ENCODE measurements around the gene CBY3.
A peak's percentile ranks its signal among the peaks of the same experiment; 100 is the strongest.
"Not testable (repeated sequence)": the region's sequence is repeated elsewhere in the genome, so short reads cannot be mapped to it uniquely, and the experiment has no call there.

CBY3 gene

GRCh38 chr5:179680780-179681401, at the start of gene CBY3:
Gene CBY3, minus strand, starts transcription at chr5:179681034. Its CDS starts 116 bp downstream, at chr5:179680918.
- no peak for DNase-seq (ENCODE audit: low spot score)

GRCh38 chr5:179730356-179730755, 49.5 kb upstream of the CBY3 start:
- DNase-seq (ENCODE audit: low spot score): no peak

DNA sequence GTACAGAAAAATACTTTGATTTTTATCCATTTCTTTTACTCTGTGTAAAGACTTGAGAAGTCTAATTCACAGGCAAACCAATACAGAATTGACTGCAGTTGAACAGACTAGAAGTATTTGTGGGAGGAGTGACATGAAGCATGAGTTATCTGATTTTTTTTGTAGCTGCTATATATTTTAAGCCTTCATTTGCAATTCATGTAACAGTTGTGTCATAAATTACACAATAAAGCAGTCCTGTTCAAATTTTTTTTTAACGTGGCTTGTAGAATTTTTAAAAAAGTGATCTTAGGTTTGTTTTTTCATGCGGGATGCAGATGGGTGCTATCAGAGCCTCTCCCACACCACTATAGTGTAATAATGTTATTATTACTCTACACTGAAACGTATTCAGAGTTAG, 48.9 kb upstream of the CBY3 start:
- DNase-seq (ENCODE audit: low spot score): no peak

GRCh38 chr5:179729303-179729702, 48.5 kb upstream of the CBY3 start:
- DNase-seq (ENCODE audit: low spot score): no peak

- no peak for DNase-seq (ENCODE audit: low spot score)
Measured at GRCh38 chr5:179727106-179727505, 46.3 kb upstream of the CBY3 start.

DNA sequence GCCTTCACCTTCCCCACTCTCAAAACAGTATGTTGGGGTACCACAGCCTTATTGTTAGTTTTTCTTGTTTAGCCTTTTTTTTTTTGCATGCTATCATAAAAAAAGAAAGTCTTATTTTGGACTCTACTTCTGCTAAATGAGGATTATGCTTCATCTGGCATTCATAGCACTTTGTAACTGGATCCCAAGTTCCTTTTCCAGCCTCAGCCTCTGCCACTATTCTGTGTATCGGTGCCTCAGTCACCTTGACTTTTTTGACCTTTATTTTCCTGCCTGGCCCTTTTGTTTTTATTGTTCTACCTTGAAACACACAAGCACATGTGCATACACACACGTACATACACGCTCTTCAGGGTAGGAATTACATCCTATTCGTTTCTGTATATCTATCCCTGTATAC, 43.3 kb upstream of the CBY3 start:
- DNase-seq (ENCODE audit: low spot score): no peak

DNA sequence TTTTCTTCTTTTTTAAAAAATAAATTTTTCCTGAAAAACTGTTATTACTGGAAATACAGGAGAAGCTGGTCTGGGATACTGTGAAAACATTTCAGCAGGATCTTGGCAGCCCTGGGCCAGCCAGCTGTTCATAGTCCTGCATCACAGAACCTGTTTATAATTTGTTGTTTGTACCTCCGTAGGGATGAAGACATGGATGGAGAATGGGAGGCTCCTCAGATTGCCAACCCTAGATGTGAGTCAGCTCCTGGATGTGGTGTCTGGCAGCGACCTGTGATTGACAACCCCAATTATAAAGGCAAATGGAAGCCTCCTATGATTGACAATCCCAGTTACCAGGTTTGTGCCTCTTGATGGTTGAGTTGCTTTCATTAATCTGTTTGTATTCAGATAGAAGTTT, 39.4 kb upstream of the CBY3 start:
- no peak for DNase-seq (ENCODE audit: low spot score)

DNA sequence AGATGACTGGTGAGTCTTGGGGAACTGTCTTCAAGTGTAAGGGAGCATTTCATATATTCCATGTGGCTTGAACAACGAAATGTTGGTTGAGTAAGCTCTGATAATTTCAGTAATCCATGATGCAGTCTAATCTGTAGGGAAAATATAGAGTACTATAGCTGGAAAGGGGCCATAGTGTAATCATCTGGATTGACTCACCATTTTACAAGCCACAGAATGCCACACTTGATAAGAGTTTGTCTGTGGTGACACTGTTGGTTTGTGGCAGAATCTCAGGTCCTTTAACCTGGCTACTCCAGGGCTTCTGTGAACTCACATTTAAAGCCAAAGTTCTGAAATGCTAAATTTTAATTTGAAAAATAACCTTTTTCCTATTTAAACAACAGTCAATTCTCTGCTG, 35.5 kb upstream of the CBY3 start:
- DNase-seq (ENCODE audit: low spot score): no peak

GRCh38 chr5:179700401-179700918, 19.6 kb upstream of the CBY3 start:
- DNase-seq (ENCODE audit: low spot score): no peak

GRCh38 chr5:179699616-179700237, 18.9 kb upstream of the CBY3 start:
- peak; percentile 78 for DNase-seq (ENCODE audit: low spot score)

DNA sequence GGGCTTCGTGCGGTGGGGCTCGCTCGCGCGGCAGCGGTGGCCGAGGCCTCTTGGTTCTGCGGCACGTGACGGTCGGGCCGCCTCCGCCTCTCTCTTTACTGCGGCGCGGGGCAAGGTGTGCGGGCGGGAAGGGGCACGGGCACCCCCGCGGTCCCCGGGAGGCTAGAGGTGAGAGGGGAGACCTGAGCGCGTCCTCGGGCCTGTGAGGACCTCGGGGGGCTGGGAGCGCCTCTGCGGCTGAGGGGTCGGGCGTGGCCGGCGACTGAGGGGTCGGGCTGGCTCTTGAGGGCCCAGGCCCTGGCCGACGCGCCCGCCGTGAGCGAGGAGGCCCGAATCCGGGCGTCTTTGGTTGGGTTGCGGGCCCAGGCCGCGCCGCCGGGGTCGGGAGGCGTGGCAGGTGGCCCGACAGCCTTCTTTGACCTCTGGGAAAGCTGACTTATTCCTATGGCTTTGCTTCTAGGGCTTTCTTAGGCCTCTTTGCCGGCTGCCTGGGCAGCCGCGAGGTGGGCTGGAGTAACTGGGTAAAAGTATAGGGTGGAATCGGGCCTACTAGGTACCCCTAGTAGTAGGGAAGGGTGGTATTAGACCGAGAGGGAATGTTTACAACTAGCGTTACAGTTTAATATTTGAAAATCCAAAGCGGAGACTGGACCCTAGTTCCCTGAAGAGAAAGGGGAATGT, 18.2 kb upstream of the CBY3 start, which contains the start of gene CANX:
Gene CANX, plus strand, starts transcription at position 33 of the 681 bp plus-strand sequence. CDS start 6,715 bp downstream, outside the sequence.
- no peak for DNase-seq (ENCODE audit: low spot score)

DNA sequence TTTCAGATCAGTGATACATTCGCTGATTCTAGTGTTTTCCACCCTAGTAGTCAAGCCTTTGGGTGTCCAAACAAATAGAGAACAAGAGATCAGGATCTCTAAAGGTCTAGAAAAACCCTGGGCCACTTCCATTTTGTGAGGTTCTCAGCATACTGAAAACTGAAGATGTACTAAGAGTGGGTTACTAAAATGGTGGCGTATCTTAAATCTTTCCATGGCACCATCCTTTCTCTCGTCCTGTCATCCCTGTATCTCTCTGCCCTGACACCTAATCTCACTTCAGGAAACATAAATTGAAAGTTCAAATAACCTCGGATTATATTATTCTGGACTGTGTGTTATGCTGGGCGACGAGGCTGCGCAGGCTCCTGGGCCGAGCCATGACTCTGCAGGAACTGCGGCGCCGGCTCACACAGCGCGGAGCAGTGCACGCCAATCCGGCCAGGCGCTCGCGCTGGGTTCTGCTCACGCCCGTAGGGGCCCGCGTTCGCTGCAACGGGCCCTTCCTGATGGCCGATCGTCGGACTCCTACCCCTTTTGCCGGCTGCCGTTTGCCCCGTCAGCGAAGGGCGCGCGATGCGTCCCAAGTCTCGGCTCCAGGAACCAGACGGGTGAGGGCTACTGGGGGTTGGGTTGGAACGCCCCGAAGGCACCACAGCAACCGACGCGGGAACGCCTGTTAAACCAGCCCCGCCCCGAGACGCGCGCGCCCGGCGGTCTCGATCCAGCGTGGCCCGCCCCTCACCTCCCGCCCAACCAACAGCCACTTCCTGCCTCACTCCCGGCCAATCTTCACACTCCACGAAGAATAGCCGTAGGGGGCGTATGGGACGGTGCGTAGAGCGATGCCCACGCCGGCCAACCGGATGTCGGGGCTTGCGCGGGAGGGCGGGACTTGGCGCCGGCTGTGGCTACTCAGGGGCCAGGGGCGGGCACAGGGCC, 17.4 kb upstream of the CBY3 start:
- peak; percentile 100 for DNase-seq (ENCODE audit: low spot score)

- not testable (repeated sequence) for DNase-seq (ENCODE audit: low spot score)
Measured at GRCh38 chr5:179697543-179697942, 16.7 kb upstream of the CBY3 start.

GRCh38 chr5:179697108-179697507, 16.3 kb upstream of the CBY3 start:
- no peak for DNase-seq (ENCODE audit: low spot score)

- no peak for DNase-seq (ENCODE audit: low spot score)
Measured at GRCh38 chr5:179696603-179697002, 15.8 kb upstream of the CBY3 start.

DNA sequence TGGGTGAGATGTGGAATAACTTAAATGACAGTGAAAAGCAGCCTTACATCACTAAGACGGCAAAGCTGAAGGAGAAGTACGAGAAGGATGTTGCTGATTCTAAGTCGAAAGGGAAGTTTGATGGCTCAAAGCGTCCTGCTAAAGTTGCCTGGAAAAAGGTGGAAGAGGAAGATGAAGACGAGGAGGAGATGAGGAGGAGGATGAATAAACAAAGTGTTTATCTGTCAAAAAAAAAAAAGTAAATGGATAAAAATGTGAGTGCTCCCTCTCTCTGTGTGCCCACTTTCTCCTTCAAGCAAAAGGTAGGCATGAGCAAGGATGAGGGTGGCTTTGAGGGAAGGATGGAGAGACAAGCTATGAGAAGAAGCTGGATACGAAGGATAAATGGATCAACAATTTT, 13.7 kb upstream of the CBY3 start:
- DNase-seq (ENCODE audit: low spot score): no peak

DNA sequence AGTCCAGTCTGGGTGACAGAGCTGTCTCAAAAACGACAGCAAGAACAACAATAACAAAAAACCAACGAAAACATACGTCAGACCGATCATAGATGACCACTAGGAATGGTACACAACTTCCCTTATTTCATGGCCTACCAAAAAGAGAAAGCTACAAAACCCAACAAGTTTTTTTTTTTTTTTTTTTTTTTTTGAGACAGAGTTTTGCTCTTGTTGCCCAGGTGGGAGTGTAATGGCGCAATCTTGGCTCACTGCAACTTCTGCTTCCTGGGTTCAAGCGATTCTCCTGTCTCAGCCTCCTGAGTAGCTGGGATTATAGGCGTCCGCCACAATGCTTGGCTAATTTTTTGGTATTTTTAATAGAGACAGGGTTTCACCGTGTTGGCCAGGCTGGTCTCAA, 8.4 kb upstream of the CBY3 start:
- DNase-seq (ENCODE audit: low spot score): not testable (repeated sequence)

GRCh38 chr5:179680014-179680779, 637 bp downstream of the CBY3 start:
- DNase-seq (ENCODE audit: low spot score): no peak

DNA sequence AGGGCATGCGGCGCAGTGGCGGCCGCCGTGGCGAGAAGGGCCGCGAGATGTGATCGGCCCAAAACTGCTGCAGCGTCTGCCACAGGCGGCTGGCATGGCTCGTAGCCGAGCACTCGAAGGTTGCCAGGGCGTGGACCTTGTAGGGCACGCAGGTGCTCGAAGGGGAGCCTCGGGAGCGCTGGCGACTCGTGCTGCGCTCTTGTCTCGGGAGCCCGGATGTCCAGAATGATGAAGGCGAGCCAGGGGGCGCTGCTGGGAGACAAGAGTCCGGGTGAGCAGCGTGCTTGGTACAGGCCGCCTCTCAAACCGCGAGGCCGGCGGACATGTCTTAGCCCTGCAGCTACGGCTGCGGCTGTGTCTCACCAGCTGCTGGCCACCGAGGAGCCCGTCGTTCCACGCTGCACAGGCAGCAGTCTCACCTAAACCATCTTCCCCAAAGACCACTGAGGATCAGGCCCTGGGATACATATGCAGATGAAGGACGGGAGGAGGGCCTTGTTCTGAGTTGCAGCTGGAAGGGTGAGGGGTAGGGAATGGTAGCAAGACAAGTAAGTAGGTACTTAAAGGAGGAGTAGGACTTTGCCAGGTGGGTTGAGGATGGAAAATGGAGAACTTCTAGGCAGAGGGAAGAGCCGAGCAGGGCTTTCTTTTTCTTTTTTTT, 1.7 kb downstream of the CBY3 start:
- DNase-seq (ENCODE audit: low spot score): peak; percentile 77

DNA sequence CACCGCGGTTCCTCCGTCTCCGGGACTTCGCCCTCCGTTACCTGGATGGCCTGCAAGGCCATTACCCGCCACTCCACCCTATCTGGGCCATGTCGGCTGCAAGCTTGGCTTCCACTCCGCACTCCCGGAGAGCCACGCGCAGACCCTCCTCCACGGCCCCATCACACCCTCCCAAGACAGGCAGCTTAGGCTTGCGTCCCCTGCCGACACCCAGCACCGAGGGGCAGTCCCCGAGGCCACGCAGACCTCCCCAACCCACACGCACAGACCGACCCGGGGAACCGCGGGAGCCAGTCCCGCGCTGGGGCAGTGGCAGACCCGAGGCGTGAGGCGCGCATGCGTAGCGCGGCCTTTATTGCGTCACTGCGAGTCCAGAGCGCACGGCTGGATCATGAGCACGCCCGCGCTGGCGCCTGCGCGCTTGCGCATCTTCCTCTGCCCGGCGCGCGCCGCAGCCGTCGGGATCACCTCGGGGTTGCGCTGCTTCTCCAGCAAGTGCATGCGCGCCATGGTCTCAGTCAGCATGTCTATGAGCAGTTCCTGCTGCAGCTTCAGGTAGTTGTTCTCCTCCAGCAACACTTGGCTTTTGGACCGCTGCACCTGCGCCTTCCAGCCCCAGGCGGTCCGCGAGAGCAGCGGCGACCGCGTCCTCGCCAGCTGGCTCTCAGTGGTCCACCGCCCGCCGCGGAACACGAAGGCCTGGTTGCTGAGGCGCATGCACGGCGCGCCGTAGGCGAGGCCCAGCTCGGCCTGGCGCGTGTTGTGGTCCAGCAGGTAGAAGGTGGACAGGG, 2.4 kb downstream of the CBY3 start:
- DNase-seq (ENCODE audit: low spot score): peak; percentile 97

Measured in activated CD4-positive, alpha-beta T cell treated with anti-CD3 and anti-CD28 coated beads, Interleukin-2, Interleukin-4, amounts not matched to agents 100 ng/mL and 50 ng/mL, durations not matched to agents 16 hours and 8 hours (primary cell).